ENCODE data around the gene HAS3.

Gene HAS3

DNA sequence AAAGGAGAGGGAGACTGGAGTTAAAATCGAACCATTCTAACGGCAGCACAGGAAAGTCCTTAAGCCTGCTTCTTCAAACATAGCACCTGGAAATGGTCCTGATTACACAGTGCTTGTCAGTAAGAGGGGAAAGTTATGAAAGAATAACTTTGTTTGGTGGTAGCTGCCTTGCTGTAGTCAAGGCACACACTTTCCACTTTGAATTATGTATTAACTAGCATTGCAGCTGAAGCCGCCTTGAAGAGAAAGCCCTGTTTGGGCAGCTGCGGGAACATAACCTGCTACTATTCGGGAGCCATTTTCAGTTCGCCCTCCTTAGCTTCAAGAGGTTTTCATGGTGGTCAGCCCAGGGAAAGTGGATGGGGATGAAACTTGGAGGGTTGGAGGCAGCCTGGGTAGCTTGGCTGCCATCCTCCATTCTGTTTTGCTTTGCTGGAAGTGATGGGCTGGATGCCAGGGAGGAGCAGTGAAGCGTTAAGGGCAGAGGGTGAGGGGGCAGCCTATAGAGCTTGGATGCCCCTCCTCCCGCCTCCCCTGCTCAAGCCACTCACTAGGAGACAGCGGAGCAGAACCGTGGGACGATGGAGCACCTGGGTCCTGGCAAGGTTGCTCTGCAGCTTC lies 5.3 kb upstream of the HAS3 start:
- Mint-ChIP-seq H3K27me3 (peaks cover 47% of the 10 kb centered on the region), H3K9me3 (no peaks in the 10 kb centered on the region), H3K4me3 (no peak overlapping the region), H3K27ac (ENCODE audit: low read depth) (no peak overlapping the region), H3K4me1 (peaks cover 2% of the 10 kb centered on the region), H3K36me3 (ENCODE audit: insufficient read depth) (no peaks in the 10 kb centered on the region)
- ATAC-seq (replicated peaks; ENCODE audit: extremely low read depth, poor library complexity, severe bottlenecking) (no peak), DNase-seq (ENCODE audit: low spot score in 2 of 2) (no peak)

DNA sequence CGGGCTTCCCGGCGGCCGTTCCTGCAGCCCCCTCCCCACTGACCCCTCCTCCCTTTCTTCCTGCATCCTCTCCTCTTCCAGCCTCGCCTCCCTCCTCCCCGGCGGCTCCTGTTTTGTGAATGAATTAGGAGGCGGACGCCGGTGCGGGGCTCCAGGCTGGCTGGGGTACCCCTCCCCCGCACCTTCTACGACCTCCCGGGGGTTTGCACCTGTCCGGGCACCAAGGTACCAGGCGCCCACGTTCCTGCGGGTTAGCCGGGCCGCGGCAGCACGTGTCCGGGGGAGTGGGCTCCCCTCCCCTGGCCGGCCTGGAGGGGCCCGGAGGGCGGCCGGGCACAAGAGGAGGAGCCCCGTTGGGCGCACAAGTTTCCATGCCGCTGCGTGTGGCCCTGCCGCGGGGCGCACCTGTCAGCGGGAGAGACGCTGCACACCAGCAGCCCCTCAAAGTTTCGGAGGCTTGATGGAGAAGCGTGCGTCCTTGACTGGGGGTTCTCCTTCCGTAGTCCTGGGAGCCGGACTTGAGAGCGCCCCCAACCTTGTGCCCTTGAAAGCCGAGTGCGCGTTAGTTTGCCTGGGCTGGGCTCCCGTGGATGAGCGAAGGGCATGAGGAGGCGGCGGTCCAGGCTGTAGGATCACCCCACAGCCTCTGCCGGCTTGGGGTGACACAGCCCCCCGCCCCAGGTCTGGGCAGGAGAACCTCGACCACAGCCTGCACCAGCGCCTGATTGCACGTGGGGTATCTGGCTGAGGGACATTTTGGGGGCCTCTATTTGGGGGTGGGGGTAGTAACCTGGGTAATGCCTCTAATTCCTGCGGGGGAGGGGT lies 1.2 kb downstream of the HAS3 start:
- H3K27me3 Mint-ChIP-seq: peaks cover 54% of the 10 kb centered on the region
- no peak overlapping the region for H3K27ac Mint-ChIP-seq (ENCODE audit: low read depth)
- ATAC-seq (replicated peaks; ENCODE audit: extremely low read depth, poor library complexity, severe bottlenecking) (no peak), DNase-seq (ENCODE audit: low spot score in 2 of 2) (no peak)
- H3K9me3 Mint-ChIP-seq: no peaks in the 10 kb centered on the region
- peaks cover 18% of the 10 kb centered on the region for H3K4me1 Mint-ChIP-seq
- H3K4me3 Mint-ChIP-seq: peak overlapping the region; percentile 90
- H3K36me3 Mint-ChIP-seq (ENCODE audit: insufficient read depth): peaks cover 8% of the 10 kb centered on the region

DNA sequence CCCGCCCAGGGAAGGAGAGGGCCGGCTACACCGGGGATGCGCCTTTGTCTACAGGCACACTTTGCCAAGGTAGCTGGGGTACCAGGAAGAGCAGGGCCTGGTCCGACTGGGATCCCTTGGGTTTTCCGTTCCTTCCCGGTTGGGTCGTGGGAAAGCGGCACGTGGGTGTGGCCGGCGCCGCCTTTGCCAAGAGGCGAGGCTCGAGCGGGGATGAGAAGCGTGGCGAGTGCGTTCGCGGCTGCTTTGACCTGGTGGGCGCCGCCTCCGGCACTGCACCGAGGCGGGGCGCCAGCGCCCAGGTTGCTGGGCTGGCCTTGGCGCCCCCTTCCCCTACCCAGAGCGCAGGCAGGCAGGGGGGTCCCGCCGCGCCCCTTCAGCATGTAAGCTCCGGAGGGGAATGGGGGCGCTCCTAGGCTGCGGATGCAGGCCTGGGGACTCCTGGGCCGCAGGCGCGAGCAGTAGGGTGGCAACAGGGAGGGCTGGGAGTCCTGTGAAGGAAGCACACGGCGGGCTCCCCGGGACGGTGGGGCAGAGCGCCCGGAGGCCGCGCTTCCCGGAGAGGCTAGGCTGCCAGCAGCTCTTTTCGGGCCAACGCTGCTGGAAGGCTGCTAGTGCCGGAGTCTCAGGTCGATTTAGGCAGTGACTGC lies 2.0 kb downstream of the HAS3 start:
- peaks cover 18% of the 10 kb centered on the region for H3K4me1 Mint-ChIP-seq
- H3K36me3 Mint-ChIP-seq (ENCODE audit: insufficient read depth): peaks cover 8% of the 10 kb centered on the region
- no peak for ATAC-seq (replicated peaks; ENCODE audit: extremely low read depth, poor library complexity, severe bottlenecking)
- H3K9me3 Mint-ChIP-seq: no peaks in the 10 kb centered on the region
- H3K27ac Mint-ChIP-seq (ENCODE audit: low read depth): no peak overlapping the region
- peak overlapping the region; percentile 90 for H3K4me3 Mint-ChIP-seq
- H3K27me3 Mint-ChIP-seq: peaks cover 46% of the 10 kb centered on the region
- DNase-seq (ENCODE audit: low spot score in 2 of 2): no peak

DNA sequence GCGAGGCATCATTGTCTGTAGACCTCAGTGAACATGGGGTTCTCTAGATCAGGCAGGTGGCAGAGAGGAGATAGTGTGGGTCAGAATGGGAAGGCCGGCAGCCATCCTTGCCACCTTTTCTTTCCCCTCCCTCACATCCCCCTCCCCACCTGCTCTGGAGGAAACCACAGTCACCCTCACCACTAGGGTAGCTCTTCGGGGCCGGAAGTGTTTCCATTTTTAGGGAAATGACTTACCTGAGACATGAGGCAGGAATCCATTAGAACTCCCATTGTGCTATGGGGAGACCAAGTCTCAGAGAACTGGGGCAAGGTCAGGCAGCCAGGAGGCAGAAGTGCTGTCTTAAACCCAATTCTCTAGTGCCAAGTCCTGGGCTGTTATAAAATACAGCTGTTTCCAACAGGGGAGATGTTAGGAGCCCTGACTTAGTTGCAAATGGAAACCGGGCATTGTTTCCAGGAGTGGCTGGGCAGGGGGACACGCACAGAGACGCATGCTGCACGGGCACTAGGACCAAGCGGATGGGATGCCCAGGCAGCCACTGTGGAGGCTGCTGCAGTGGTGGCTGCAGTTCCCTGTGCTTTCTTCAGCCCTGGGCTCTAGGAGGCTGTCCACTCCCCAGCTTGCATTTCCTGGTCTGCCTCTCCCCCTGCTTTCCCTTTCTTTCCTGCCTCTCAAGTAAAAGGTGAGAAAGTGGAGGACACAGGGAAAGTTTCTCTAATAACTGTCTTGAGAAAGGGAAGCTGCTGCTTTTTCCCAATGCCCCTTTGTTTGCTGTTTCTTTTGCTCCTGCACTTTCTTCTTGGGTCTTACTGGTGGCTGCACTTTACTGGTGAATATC lies 2.8 kb downstream of the HAS3 start:
- Mint-ChIP-seq H3K4me3 (no peak overlapping the region), H3K27ac (ENCODE audit: low read depth) (no peak overlapping the region), H3K9me3 (no peaks in the 10 kb centered on the region), H3K36me3 (ENCODE audit: insufficient read depth) (peaks cover 8% of the 10 kb centered on the region), H3K4me1 (peaks cover 18% of the 10 kb centered on the region), H3K27me3 (peaks cover 38% of the 10 kb centered on the region)
- DNase-seq (ENCODE audit: low spot score in 2 of 2) (no peak), ATAC-seq (replicated peaks; ENCODE audit: extremely low read depth, poor library complexity, severe bottlenecking) (no peak)

DNA sequence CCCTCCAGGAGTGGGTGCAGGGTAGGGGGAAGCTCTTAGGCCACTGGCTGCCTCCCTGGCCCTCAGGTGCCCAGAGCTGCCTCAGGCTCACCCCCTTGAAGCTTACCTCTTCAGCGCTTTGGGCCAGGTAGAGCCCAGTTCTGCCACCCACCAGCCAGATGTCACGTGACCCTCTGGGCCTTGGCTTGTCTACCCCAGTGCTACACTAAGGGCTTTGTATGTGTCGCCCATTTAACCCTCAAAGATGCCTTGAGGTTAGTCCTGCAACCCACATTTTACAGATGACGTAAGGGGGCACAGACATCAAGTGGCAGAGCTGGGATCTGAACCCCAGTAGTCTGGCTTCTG lies 3.4 kb downstream of the HAS3 start:
- Mint-ChIP-seq H3K36me3 (ENCODE audit: insufficient read depth) (peaks cover 8% of the 10 kb centered on the region), H3K27me3 (peaks cover 32% of the 10 kb centered on the region), H3K4me1 (peaks cover 18% of the 10 kb centered on the region), H3K9me3 (no peaks in the 10 kb centered on the region), H3K4me3 (no peak overlapping the region), H3K27ac (ENCODE audit: low read depth) (no peak overlapping the region)
- no peak for DNase-seq (ENCODE audit: low spot score in 2 of 2)
- ATAC-seq (replicated peaks; ENCODE audit: extremely low read depth, poor library complexity, severe bottlenecking): no peak

DNA sequence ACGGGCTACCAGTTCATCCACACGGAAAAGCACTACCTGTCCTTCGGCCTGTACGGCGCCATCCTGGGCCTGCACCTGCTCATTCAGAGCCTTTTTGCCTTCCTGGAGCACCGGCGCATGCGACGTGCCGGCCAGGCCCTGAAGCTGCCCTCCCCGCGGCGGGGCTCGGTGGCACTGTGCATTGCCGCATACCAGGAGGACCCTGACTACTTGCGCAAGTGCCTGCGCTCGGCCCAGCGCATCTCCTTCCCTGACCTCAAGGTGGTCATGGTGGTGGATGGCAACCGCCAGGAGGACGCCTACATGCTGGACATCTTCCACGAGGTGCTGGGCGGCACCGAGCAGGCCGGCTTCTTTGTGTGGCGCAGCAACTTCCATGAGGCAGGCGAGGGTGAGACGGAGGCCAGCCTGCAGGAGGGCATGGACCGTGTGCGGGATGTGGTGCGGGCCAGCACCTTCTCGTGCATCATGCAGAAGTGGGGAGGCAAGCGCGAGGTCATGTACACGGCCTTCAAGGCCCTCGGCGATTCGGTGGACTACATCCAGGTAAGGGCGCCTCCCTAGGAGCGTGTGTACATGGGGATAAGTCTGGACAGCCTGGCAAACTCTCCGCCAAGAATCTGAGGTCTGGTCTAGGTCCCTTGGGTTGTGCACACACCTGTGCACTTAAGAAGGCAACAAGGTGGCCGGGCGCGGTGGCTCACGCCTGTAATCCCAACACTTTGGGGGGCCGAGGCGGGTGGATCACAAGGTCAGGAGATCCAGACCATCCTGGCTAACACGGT lies 4.2 kb downstream of the HAS3 start:
- DNase-seq (ENCODE audit: low spot score in 2 of 2) (no peak), ATAC-seq (replicated peaks; ENCODE audit: extremely low read depth, poor library complexity, severe bottlenecking) (no peak)
- Mint-ChIP-seq H3K4me3 (no peak overlapping the region), H3K4me1 (peaks cover 18% of the 10 kb centered on the region), H3K27me3 (peaks cover 24% of the 10 kb centered on the region), H3K27ac (ENCODE audit: low read depth) (no peak overlapping the region), H3K9me3 (no peaks in the 10 kb centered on the region), H3K36me3 (ENCODE audit: insufficient read depth) (peaks cover 8% of the 10 kb centered on the region)

DNA sequence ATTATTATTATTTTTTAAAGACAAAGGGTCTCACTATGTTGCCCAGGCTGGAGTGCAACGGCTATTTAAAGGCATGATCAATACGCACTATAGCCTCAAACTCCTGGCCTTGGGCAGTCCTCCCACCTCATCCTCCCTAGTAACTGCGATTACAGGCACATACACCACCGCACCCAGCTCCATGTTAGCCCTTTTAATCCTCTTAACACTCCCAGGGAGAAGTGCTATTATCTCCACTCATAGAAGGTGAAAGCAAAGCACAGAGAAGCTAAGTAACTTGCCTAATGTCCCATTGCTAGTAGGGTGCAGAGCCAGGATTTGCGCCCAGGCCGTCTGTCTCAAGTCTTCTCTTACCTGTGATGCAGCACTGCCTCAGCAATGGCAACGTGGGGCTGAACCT lies 5.0 kb downstream of the HAS3 start:
- DNase-seq (ENCODE audit: low spot score in 2 of 2) (no peak), ATAC-seq (replicated peaks; ENCODE audit: extremely low read depth, poor library complexity, severe bottlenecking) (no peak)
- H3K36me3 Mint-ChIP-seq (ENCODE audit: insufficient read depth): peaks cover 8% of the 10 kb centered on the region
- no peak overlapping the region for H3K27ac Mint-ChIP-seq (ENCODE audit: low read depth)
- no peaks in the 10 kb centered on the region for H3K9me3 Mint-ChIP-seq
- no peak overlapping the region for H3K4me3 Mint-ChIP-seq
- peaks cover 17% of the 10 kb centered on the region for H3K27me3 Mint-ChIP-seq
- H3K4me1 Mint-ChIP-seq: peaks cover 14% of the 10 kb centered on the region

DNA sequence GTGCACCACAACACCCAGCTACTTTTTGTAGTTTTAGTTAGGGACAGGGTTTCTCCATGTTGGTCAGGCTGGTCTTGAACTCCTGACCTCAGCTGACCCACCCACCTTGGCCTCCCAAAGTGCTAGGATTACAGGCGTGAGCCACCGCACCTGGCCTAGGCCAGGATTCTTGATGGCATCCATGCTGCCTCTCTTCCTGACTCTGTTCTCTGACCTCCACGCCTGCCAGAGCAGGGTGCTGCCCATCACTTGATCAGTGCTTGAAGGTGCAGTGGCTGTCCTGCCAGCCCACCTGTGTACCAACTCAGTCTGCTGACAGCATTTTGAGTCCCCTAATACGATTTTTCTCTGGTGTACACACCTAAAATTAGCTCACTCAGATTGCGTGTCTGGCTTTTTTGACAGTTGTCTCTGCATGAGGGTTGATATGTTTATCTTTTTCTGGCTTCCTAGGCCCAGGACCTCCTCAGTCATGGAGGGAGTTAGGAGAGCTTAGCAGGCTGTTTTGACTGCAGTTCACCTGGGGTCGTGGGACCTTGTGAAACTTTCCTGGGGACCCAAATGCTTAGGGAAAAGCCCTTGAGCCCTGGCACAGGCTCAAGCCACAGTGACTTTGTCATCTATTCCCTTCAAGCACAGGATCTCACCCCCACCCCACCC lies 5.9 kb downstream of the HAS3 start:
- Mint-ChIP-seq H3K27ac (ENCODE audit: low read depth) (no peak overlapping the region), H3K27me3 (peaks cover 11% of the 10 kb centered on the region), H3K4me1 (peaks cover 9% of the 10 kb centered on the region), H3K36me3 (ENCODE audit: insufficient read depth) (peaks cover 6% of the 10 kb centered on the region), H3K4me3 (no peak overlapping the region), H3K9me3 (no peaks in the 10 kb centered on the region)
- ATAC-seq (replicated peaks; ENCODE audit: extremely low read depth, poor library complexity, severe bottlenecking) (no peak), DNase-seq (ENCODE audit: low spot score in 2 of 2) (no peak)

DNA sequence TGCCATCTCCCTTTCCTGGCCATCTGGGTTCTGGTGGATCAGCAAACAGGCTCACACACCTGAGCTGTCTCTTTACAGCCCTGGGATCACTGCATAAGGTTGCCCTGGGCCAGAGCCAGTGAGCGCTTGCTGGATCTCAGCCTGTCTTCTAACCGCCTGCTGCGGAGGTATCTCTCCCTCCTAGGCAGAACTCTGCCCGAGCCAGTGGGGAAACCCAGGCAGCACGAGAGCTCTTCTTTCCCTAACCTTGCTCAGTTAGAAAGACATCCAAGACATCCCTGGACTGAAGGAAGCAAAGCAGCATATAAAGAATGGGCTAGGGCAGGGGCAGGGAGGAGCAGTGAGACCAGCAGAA lies 6.4 kb downstream of the HAS3 start:
- Mint-ChIP-seq H3K27ac (ENCODE audit: low read depth) (no peak overlapping the region), H3K27me3 (peaks cover 6% of the 10 kb centered on the region), H3K9me3 (no peaks in the 10 kb centered on the region), H3K4me3 (no peak overlapping the region), H3K4me1 (peaks cover 8% of the 10 kb centered on the region), H3K36me3 (ENCODE audit: insufficient read depth) (peaks cover 8% of the 10 kb centered on the region)
- ATAC-seq (replicated peaks; ENCODE audit: extremely low read depth, poor library complexity, severe bottlenecking): no peak
- no peak for DNase-seq (ENCODE audit: low spot score in 2 of 2)

DNA sequence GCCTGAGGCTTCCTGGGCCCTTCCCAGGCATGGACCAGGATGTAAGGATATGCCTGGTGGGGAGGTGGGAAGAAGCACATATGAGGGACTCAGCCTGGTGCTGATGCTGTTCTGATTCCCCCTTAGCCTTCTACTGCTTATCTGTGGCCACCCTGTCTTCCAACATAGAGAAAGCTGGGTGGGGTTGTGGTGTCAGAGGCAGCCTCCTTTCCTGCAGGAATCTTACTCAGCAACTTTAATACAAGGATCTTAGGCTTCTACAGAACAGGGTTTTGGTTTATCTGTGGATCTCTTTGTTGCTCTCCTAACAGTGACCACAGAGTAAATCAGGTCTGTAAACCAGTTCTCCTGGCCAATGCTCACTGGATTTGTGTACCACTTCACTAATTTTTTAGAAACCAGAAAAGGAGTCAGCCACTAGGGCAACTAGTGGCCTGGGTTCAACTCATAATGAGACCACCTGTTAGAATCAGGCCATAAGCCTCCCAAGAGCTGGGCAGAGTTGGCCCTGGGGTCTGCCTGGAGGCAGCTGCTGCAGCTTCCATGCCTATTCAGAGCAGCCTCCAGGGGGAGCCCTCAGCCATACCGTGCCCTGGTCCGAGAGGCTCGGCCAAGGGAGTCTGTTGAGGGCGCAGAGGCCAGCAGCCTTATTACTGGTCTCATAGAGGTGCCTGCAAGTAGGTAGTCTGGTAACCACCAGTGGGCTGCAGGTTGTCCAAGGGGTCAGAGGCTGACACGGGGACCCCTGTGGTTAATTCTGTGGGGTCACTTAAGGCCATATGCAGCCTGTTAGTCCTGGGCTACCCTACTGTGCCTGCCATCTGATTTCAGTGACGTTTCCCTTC lies 7.1 kb downstream of the HAS3 start:
- Mint-ChIP-seq H3K4me1 (peaks cover 4% of the 10 kb centered on the region), H3K4me3 (no peak overlapping the region), H3K9me3 (no peaks in the 10 kb centered on the region), H3K27me3 (no peaks in the 10 kb centered on the region), H3K36me3 (ENCODE audit: insufficient read depth) (peaks cover 12% of the 10 kb centered on the region), H3K27ac (ENCODE audit: low read depth) (no peak overlapping the region)
- no peak for DNase-seq (ENCODE audit: low spot score in 2 of 2)
- no peak for ATAC-seq (replicated peaks; ENCODE audit: extremely low read depth, poor library complexity, severe bottlenecking)

DNA sequence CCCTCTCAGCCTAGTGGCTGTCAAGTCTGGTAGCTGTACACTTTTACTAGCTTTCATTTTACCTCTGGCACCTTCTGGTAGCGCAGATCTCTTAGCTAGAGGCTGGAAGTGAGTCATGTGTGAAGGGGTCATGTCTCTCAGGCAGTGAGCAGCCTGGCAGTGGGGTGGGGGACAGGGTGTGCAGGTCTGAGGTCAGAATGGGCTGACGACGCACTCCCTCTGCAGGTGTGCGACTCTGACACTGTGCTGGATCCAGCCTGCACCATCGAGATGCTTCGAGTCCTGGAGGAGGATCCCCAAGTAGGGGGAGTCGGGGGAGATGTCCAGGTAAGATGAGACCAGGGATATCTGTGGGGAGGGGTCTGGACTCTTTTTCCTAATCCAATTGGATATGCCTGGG lies 7.8 kb downstream of the HAS3 start:
- H3K36me3 Mint-ChIP-seq (ENCODE audit: insufficient read depth): peaks cover 18% of the 10 kb centered on the region

More for the DNA sequence above, 7.8 kb downstream of the HAS3 start:
- Mint-ChIP-seq H3K27me3 (no peaks in the 10 kb centered on the region), H3K4me1 (no peaks in the 10 kb centered on the region), H3K27ac (ENCODE audit: low read depth) (no peak overlapping the region), H3K9me3 (no peaks in the 10 kb centered on the region), H3K4me3 (no peak overlapping the region)
- DNase-seq (ENCODE audit: low spot score in 2 of 2) (no peak), ATAC-seq (replicated peaks; ENCODE audit: extremely low read depth, poor library complexity, severe bottlenecking) (no peak)
